Panc1 (cell line): ENCODE measurements around the gene SMIM11.
"Not testable (repeated sequence)": the region's sequence is repeated elsewhere in the genome, so short reads cannot be mapped to it uniquely, and the experiment has no call there.

Experiments used
- CTCF ChIP-seq: fragments of 450-650 bp; IDR thresholded peaks from 2 replicates; pipeline ENCODE4 v1.5.1; 2017; ENCODE audit warnings: mild to moderate bottlenecking
- POLR2AphosphoS5 ChIP-seq: IDR thresholded peaks from 2 replicates; pipeline ENCODE4 v1.6.1; 2012; ENCODE audit warnings: mild to moderate bottlenecking, low read depth, low read length, moderate library complexity
- SIN3A ChIP-seq: IDR thresholded peaks from 2 replicates; pipeline ENCODE4 v1.6.1; 2012; ENCODE audit warnings: low read depth, mild to moderate bottlenecking, low read length, moderate library complexity, borderline replicate concordance; ENCODE audit not compliant: insufficient read depth

GRCh38 chr21:34417448-34418077 lies 42.3 kb downstream of the SMIM11 start:
- not testable (repeated sequence) for TF ChIP-seq CTCF, SIN3A, POLR2AphosphoS5
